ENCODE results near the gene CDC42. TPM values are rescaled to one million over a fixed set of nuclear protein-coding genes. Genes with fewer than 3 reads are reported as not detected.

Gene CDC42
- total RNA-seq, 1 donor from 2014 or later: 111 TPM

- TF ChIP-seq CTCF (IDR thresholded peaks at IDR 0.05): no peak
- intact Hi-C loops (cut with DNase I): no loop called here
- Histone ChIP-seq H3K4me1 (peaks cover 14 to 59% of the 10 kb centered on the region in 2 donors), H3K36me3 (peaks cover 24 to 45% of the 10 kb centered on the region in 2 donors), H3K4me3 (no peak overlapping the region), H3K27ac (no peak overlapping the region), H3K27me3 (no peaks in the 10 kb centered on the region), H3K9me3 (no peaks in the 10 kb centered on the region)
- no peak for DNase-seq (ENCODE audit: low spot score in 2 of 2)
Measured at GRCh38 chr1:22077728-22078127, 25.2 kb downstream of the CDC42 start.

- no peaks in the 10 kb centered on the region for H3K27me3 ChIP-seq
- no peaks in the 10 kb centered on the region for H3K9me3 ChIP-seq
- H3K27ac ChIP-seq: no peak overlapping the region
- no peak overlapping the region for H3K4me3 ChIP-seq
- H3K36me3 ChIP-seq: peaks cover 26 to 49% of the 10 kb centered on the region in 2 donors
- TF ChIP-seq CTCF (IDR thresholded peaks at IDR 0.05): no peak
- intact Hi-C loops (cut with DNase I): no loop called here
- H3K4me1 ChIP-seq: peaks cover 10 to 55% of the 10 kb centered on the region in 2 donors
- no peak for DNase-seq (ENCODE audit: low spot score in 2 of 2)
Measured at GRCh38 chr1:22078133-22078532, 25.6 kb downstream of the CDC42 start.

- Histone ChIP-seq H3K4me1 (peaks cover 5 to 44% of the 10 kb centered on the region in 2 donors), H3K27me3 (no peaks in the 10 kb centered on the region), H3K9me3 (no peaks in the 10 kb centered on the region), H3K36me3 (peaks cover 26 to 40% of the 10 kb centered on the region in 2 donors), H3K4me3 (no peak overlapping the region), H3K27ac (no peak overlapping the region)
- no peak for TF ChIP-seq CTCF (IDR thresholded peaks at IDR 0.05)
- no peak for DNase-seq (ENCODE audit: low spot score in 2 of 2)
- intact Hi-C loops (cut with DNase I): no loop called here
Measured at GRCh38 chr1:22080191-22080590, 27.7 kb downstream of the CDC42 start.

GRCh38 chr1:22088331-22088730 is 35.8 kb downstream of the CDC42 start:
- Histone ChIP-seq H3K36me3 (peaks cover 26 to 27% of the 10 kb centered on the region in 2 donors), H3K9me3 (no peaks in the 10 kb centered on the region), H3K4me3 (peak overlapping the region in 1 of 2 donors; percentile 10), H3K4me1 (peaks cover 3 to 29% of the 10 kb centered on the region in 2 donors), H3K27ac (peak overlapping the region in 1 of 2 donors; percentile 29), H3K27me3 (no peaks in the 10 kb centered on the region)
- intact Hi-C loops (cut with DNase I): no loop called here
- DNase-seq (ENCODE audit: low spot score in 2 of 2): no peak
- TF ChIP-seq CTCF (IDR thresholded peaks at IDR 0.05): no peak

GRCh38 chr1:22089134-22089571 is 36.6 kb downstream of the CDC42 start:
- Histone ChIP-seq H3K27me3 (no peaks in the 10 kb centered on the region), H3K4me3 (peak overlapping the region in 1 of 2 donors; percentile 10), H3K9me3 (no peaks in the 10 kb centered on the region), H3K4me1 (peaks cover 3 to 29% of the 10 kb centered on the region in 2 donors), H3K27ac (no peak overlapping the region), H3K36me3 (peaks cover 31 to 34% of the 10 kb centered on the region in 2 donors)
- intact Hi-C loops (cut with DNase I): no loop called here
- DNase-seq (ENCODE audit: low spot score in 2 of 2): no peak
- TF ChIP-seq CTCF (IDR thresholded peaks at IDR 0.05): no peak

GRCh38 chr1:22089787-22090186 is 37.3 kb downstream of the CDC42 start:
- H3K27me3 ChIP-seq: no peaks in the 10 kb centered on the region
- peaks cover 3 to 29% of the 10 kb centered on the region in 2 donors for H3K4me1 ChIP-seq
- TF ChIP-seq CTCF (IDR thresholded peaks at IDR 0.05): no peak
- intact Hi-C loops (cut with DNase I): no loop called here
- peaks cover 31 to 38% of the 10 kb centered on the region in 2 donors for H3K36me3 ChIP-seq
- DNase-seq (ENCODE audit: low spot score in 2 of 2): no peak
- no peaks in the 10 kb centered on the region for H3K9me3 ChIP-seq
- no peak overlapping the region for H3K27ac ChIP-seq
- peak overlapping the region in 1 of 2 donors; percentile 0 for H3K4me3 ChIP-seq
